Endodermal cell (in vitro differentiated cells): Measurements from ENCODE around the gene ZNF593. TPM values are rescaled to one million over a fixed set of nuclear protein-coding genes. Genes with fewer than 3 reads are reported as not detected.

Experiments used
- DNase-seq: peaks from one replicate; pipeline ENCODE4 v3.0.0-alpha.2; 2017
- H3K27ac ChIP-seq: 2 replicates; pipeline ENCODE4 v1.5.1; 2013; ENCODE audit warnings: mild to moderate bottlenecking, low read depth, low read length, moderate library complexity
- H3K27me3 ChIP-seq: 2 replicates; pipeline ENCODE4 v1.6.1; 2013; ENCODE audit warnings: mild to moderate bottlenecking, low read length, moderate library complexity; ENCODE audit not compliant: insufficient read depth, control insufficient read depth, poor library complexity, severe bottlenecking
- H3K36me3 ChIP-seq: 2 replicates; pipeline ENCODE4 v1.7.0; 2013; ENCODE audit warnings: mild to moderate bottlenecking, low read length, moderate library complexity; ENCODE audit not compliant: control insufficient read depth, insufficient read depth
- H3K4me1 ChIP-seq: one replicate; pipeline ENCODE4 v1.7.0; 2013; ENCODE audit warnings: low read length; ENCODE audit not compliant: control insufficient read depth, insufficient read depth
- H3K4me3 ChIP-seq: 2 replicates; pipeline ENCODE4 v1.5.1; 2013; ENCODE audit warnings: mild to moderate bottlenecking, low read length, moderate library complexity
- H3K9ac ChIP-seq: 2 replicates; pipeline ENCODE4 v1.6.1; 2013; ENCODE audit warnings: mild to moderate bottlenecking, low read length, moderate library complexity; ENCODE audit not compliant: poor library complexity, severe bottlenecking; ENCODE audit errors: extremely low read depth
- H3K9me3 ChIP-seq: 2 replicates; pipeline ENCODE4 v1.6.1; 2013; ENCODE audit warnings: mild to moderate bottlenecking, low read length, moderate library complexity; ENCODE audit not compliant: control insufficient read depth
- H3K27ac Mint-ChIP-seq: 2 replicates; pipeline ENCODE4 v1.8.0; 2020; ENCODE audit warnings: mixed read lengths
- H3K27me3 Mint-ChIP-seq: 2 replicates; pipeline ENCODE4 v1.8.0; 2021; ENCODE audit warnings: mild to moderate bottlenecking, mixed read lengths; ENCODE audit not compliant: insufficient read depth
- H3K36me3 Mint-ChIP-seq: 2 replicates; pipeline ENCODE4 v1.8.0; 2020; ENCODE audit warnings: low read depth, mixed read lengths
- H3K4me1 Mint-ChIP-seq: 2 replicates; pipeline ENCODE4 v1.8.0; 2020; ENCODE audit warnings: mixed read lengths
- H3K4me3 Mint-ChIP-seq: 2 replicates; pipeline ENCODE4 v1.8.0; 2020; ENCODE audit warnings: mild to moderate bottlenecking, moderate library complexity, mixed read lengths
- H3K9me3 Mint-ChIP-seq: 2 replicates; pipeline ENCODE4 v1.8.0; 2020; ENCODE audit warnings: mild to moderate bottlenecking, mixed read lengths
- CTCF ChIP-seq: fragments of 200-600 bp; sonication (generic); conservative IDR thresholded peaks from 2 replicates; pipeline ENCODE4 v1.5.0; 2021; ENCODE audit warnings: antibody characterized with exemption, mild to moderate bottlenecking
- WGBS, 2 experiments: methylation state at CpG; one replicate each; pipeline versions ENCODE4 v1.1.5 to v1.1.7; 2013; ENCODE audit warnings: missing lambda C conversion rate in 2 of 2, mixed read lengths in 1 of 2; ENCODE audit not compliant: insufficient coverage in 1 of 2, insufficient read length in 1 of 2; 5-methylcytosine and 5-hydroxymethylcytosine counted together
- total RNA-seq, 2 donors: library from RNA; stranded (reverse); fragmentation: NEBNext Ultra II Directional in 1 of 2; extraction: Animal tissue kit (Norgen Biotek cat#: 25700) in 1 of 2; gene quantifications; 2 replicates in 1 of 2; 3 replicates in 1 of 2; pipeline ENCODE4 v1.2.1, GENCODE V29; 2021

Gene ZNF593
- total RNA-seq, 2 donors from 2014 or later, result 31.4 to 33.7 TPM

- H3K4me3 Mint-ChIP-seq, result peak overlapping the region; percentile 67
- peak overlapping the region; percentile 44 for H3K9ac ChIP-seq
- no peaks in the 10 kb centered on the region for H3K36me3 Mint-ChIP-seq
- H3K4me1 ChIP-seq, result peaks cover 3% of the 10 kb centered on the region
- peak overlapping the region; percentile 38 for H3K27ac ChIP-seq
- WGBS, 2 experiments, result 11 to 32% methylated on average over 21 to 72 of the region's 72 CpGs
- peaks cover 72% of the 10 kb centered on the region for H3K27me3 Mint-ChIP-seq
- H3K9me3 Mint-ChIP-seq, result no peaks in the 10 kb centered on the region
- no peaks in the 10 kb centered on the region for H3K36me3 ChIP-seq
- peak overlapping the region; percentile 94 for H3K27ac Mint-ChIP-seq
- peaks cover 37% of the 10 kb centered on the region for H3K4me1 Mint-ChIP-seq
- TF ChIP-seq CTCF, result peak; percentile 85
- peak overlapping the region; percentile 74 for H3K4me3 ChIP-seq
- H3K9me3 ChIP-seq, result no peaks in the 10 kb centered on the region
- peaks cover 47% of the 10 kb centered on the region for H3K27me3 ChIP-seq
- DNase-seq, result peak; percentile 92
Measured at GRCh38 chr1:26164036-26164860, 5.5 kb upstream of the ZNF593 start.

- peak; percentile 76 for DNase-seq
Measured at GRCh38 chr1:26164861-26165842, 4.6 kb upstream of the ZNF593 start.

More at GRCh38 chr1:26164861-26165842, 4.6 kb upstream of the ZNF593 start:
- Histone ChIP-seq H3K9me3 (no peaks in the 10 kb centered on the region), H3K4me3 (peak overlapping the region; percentile 74), H3K27me3 (peaks cover 38% of the 10 kb centered on the region), H3K4me1 (peaks cover 3% of the 10 kb centered on the region), H3K36me3 (no peaks in the 10 kb centered on the region), H3K27ac (peak overlapping the region; percentile 38), H3K9ac (peak overlapping the region; percentile 44)
- TF ChIP-seq CTCF, result no peak
- Mint-ChIP-seq H3K27ac (peak overlapping the region; percentile 94), H3K36me3 (no peaks in the 10 kb centered on the region), H3K9me3 (no peaks in the 10 kb centered on the region), H3K4me1 (peaks cover 34% of the 10 kb centered on the region), H3K4me3 (peak overlapping the region; percentile 67), H3K27me3 (peaks cover 65% of the 10 kb centered on the region)
- 37 to 48% methylated on average over 12 to 19 of the region's 19 CpGs for WGBS, 2 experiments
